GM12878 (cell line): ENCODE data around the gene MEX3D. TPM values are rescaled to one million over a fixed set of nuclear protein-coding genes. Genes with fewer than 3 reads are reported as not detected.
A peak's percentile ranks its signal among the peaks of the same experiment; 100 is the strongest.

Experiments used
- ATAC-seq: fragments of 200-7000 bp; cut with Tn5 transposase; 3 replicates; pipeline ENCODE4 v1.9.1; 2020; ENCODE audit warnings: mild to moderate bottlenecking, moderate library complexity
- BruUV-seq: library from RNA; stranded (reverse); fragments of 400-500 nt; replicated peaks from 2 replicates; lab custom pipeline; 2021; lab: Mats Ljungman, UMichigan
- CTCF ChIA-PET: fragments of 300-600 bp; sonication (Branson Sonifier 250); formaldehyde crosslinking; extraction: SDS; loops from one replicate; lab custom pipeline; 2021; ENCODE audit warnings: inconsistent platforms; lab: Yijun Ruan, JAX
- POLR2A ChIA-PET: fragments of 350-600 bp; formaldehyde crosslinking; extraction: SDS; loops from one replicate; lab custom pipeline; 2021; ENCODE audit warnings: inconsistent platforms; lab: Charles Lee
- RAD21 ChIA-PET: fragments of 300-600 bp; sonication (Branson Sonifier 250); formaldehyde crosslinking; loops from one replicate; lab custom pipeline; 2023; ENCODE audit warnings: antibody characterized with exemption; ENCODE audit not compliant: unreplicated experiment; lab: Charles Lee
- SMC1A ChIA-PET: fragments of 300-600 bp; sonication (Branson Sonifier 250); formaldehyde crosslinking; loops from one replicate; lab custom pipeline; 2023; ENCODE audit not compliant: unreplicated experiment, uncharacterized antibody; lab: Charles Lee
- DNase-seq: peaks from one replicate; pipeline ENCODE4 v3.0.0-alpha.2; 2011; ENCODE audit warnings: low read depth, low spot score
- FAIRE-seq: peaks from 3 replicates; lab custom pipeline; 2011; peaks lifted over from hg19 to GRCh38; lab: Jason Lieb, UNC
- H2AFZ ChIP-seq: 2 replicates; pipeline ENCODE4 v1.6.0; 2011; ENCODE audit warnings: low read depth, low read length, control low read depth; ENCODE audit not compliant: control insufficient read depth
- H3K27ac ChIP-seq: 2 replicates; pipeline ENCODE4 v1.5.1; 2011; ENCODE audit warnings: control low read depth; ENCODE audit not compliant: control insufficient read depth, insufficient read depth
- H3K27me3 ChIP-seq, 2 experiments: replicated peaks in 1 of 2; 2 replicates each; pipeline versions ENCODE4 v1.6.0 to v1.6.1; 2011; ENCODE audit warnings: low read length in 1 of 2; ENCODE audit not compliant: control insufficient read depth in 2 of 2, insufficient read depth in 2 of 2
- H3K36me3 ChIP-seq, 2 experiments: 2 replicates each; pipeline ENCODE4 v1.5.1; 2011; ENCODE audit warnings: low read length in 1 of 2; ENCODE audit not compliant: control insufficient read depth in 2 of 2, insufficient read depth in 2 of 2
- H3K4me1 ChIP-seq: 2 replicates; pipeline ENCODE4 v1.6.1; 2011; ENCODE audit warnings: mild to moderate bottlenecking, low read length, moderate library complexity, mixed read lengths; ENCODE audit not compliant: control insufficient read depth, insufficient read depth
- H3K4me2 ChIP-seq: 2 replicates; pipeline ENCODE4 v1.6.0; 2011; ENCODE audit warnings: control low read depth; ENCODE audit not compliant: control insufficient read depth, insufficient read depth
- H3K4me3 ChIP-seq: fragments of 200-600 bp; sonication (generic); 2 replicates; pipeline ENCODE4 v1.5.1; 2016
- H3K79me2 ChIP-seq: 2 replicates; pipeline ENCODE4 v1.6.0; 2011; ENCODE audit warnings: low read length; ENCODE audit not compliant: control insufficient read depth, insufficient read depth
- H3K9ac ChIP-seq: 2 replicates; pipeline ENCODE4 v1.8.0; 2011; ENCODE audit warnings: low read length, control low read depth, mixed read lengths; ENCODE audit not compliant: control insufficient read depth, insufficient read depth
- H3K9me3 ChIP-seq: replicated peaks from 3 replicates; pipeline ENCODE4 v1.5.1; 2011; ENCODE audit warnings: mild to moderate bottlenecking, low read length; ENCODE audit not compliant: control insufficient read depth, insufficient read depth
- H4K20me1 ChIP-seq: 2 replicates; pipeline ENCODE4 v1.6.0; 2011; ENCODE audit not compliant: control insufficient read depth, insufficient read depth
- CHD2 ChIP-seq: IDR thresholded peaks from 2 replicates; pipeline ENCODE4 v1.6.1; 2011; ENCODE audit warnings: low read depth, low read length, improper control_type of control experiment, borderline replicate concordance
- IKZF1 ChIP-seq: fragments of 450-650 bp; conservative IDR thresholded peaks from 2 replicates; pipeline ENCODE4 v1.6.1; 2017; ENCODE audit warnings: antibody characterized with exemption, mild to moderate bottlenecking
- NR2C1 ChIP-seq: fragments of 450-650 bp; IDR thresholded peaks from 2 replicates; pipeline ENCODE4 v1.6.1; 2017; ENCODE audit warnings: antibody characterized with exemption, mild to moderate bottlenecking, moderate library complexity
- PAX5 ChIP-seq: IDR thresholded peaks from 2 replicates; pipeline ENCODE4 v1.6.1; 2011; ENCODE audit warnings: low read depth, low read length, borderline replicate concordance
- POLR2A ChIP-seq: IDR thresholded peaks from 2 replicates; pipeline ENCODE4 v1.6.1; 2011; ENCODE audit warnings: low read depth, mild to moderate bottlenecking, low read length
- STAT1 ChIP-seq: fragments of 450-650 bp; conservative IDR thresholded peaks from 2 replicates; pipeline ENCODE4 v1.6.1; 2014; ENCODE audit warnings: antibody characterized with exemption, mild to moderate bottlenecking
- USF2 ChIP-seq: IDR thresholded peaks from 2 replicates; pipeline ENCODE4 v1.6.1; 2011; ENCODE audit warnings: low read depth, low read length, improper control_type of control experiment, borderline replicate concordance
- YBX1 ChIP-seq: fragments of 450-650 bp; IDR thresholded peaks from 2 replicates; pipeline ENCODE4 v1.6.1; 2016; ENCODE audit warnings: antibody characterized with exemption
- WGBS: methylation state at CpG from one replicate; pipeline ENCODE4 v1.1.6; 2016; ENCODE audit warnings: low lambda C conversion rate; ENCODE audit not compliant: insufficient replicate concordance, insufficient coverage; ENCODE audit errors: missing lambda C conversion rate; 5-methylcytosine and 5-hydroxymethylcytosine counted together
- in situ Hi-C: fragments of 300-500 bp; cut with MboI; formaldehyde crosslinking; loops from 9 replicates; pipeline ENCODE4 v1.14.3; 2018; ENCODE audit warnings: mixed read lengths
- intact Hi-C: fragments of 100-400 bp; cut with micrococcal nuclease; formaldehyde crosslinking; loops from one replicate; pipeline ENCODE4 v1.14.2; 2022; ENCODE audit not compliant: unreplicated experiment
- polyA plus RNA-seq, 11 experiments: library from polyadenylated mRNA; depleted of rRNA in 4 of 11; unstranded in 6 of 11; stranded (reverse) in 5 of 11; fragments of >200 nt; fragmentation: Nextera tagmentation in 4 of 11; fragmentation: Illumina TruSeq in 1 of 11; extraction: Ambion mirVana in 4 of 11; extraction: Trizol in 1 of 11; gene quantifications; 1 replicate in 1 of 11; 2 replicates in 10 of 11; pipeline versions ENCODE4 v1.2.1 to v1.2.3, GENCODE V29; 2011 to 2016; ENCODE audit warnings: inconsistent platforms in 2 of 11, missing spikeins in 2 of 11, low read depth in 1 of 11
- total RNA-seq, 4 experiments: library from RNA; depleted of rRNA in 3 of 4; stranded (reverse); fragments of >200 nt in 3 of 4; fragmentation: Illumina TruSeq in 1 of 4; extraction: Trizol in 1 of 4; gene quantifications; 2 replicates each; pipeline versions ENCODE4 v1.2.1 to v1.2.3, GENCODE V29; 2013 to 2021

The MEX3D gene
- total and polyA plus RNA-seq, 10 of the 15 experiments (the other 5 are each of a cell fraction or from before 2014, with no cell fraction given): 0.18 to 6.8 (median 0.81) TPM

DNA sequence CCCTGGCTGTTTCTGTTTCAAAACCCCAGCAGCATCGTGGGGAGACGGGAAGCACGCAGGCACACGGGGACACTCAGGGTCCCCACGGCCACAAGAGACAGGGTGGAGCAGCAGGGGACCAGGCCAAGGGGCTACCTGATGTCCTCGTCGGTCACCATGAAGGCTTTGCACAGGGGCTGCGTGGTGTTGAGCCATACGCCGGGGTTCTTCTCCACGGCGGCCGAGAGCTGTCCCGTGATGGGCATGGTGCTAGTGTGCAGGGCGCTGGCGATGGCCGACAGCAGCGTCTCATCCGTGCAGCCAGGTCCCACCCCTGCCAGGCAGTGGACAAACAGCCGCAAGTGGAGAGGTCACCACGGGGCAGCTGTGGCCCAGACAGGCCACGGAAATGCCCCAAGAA, 12.8 kb upstream of the MEX3D start:
- no peak for TF ChIP-seq IKZF1
- TF ChIP-seq POLR2A: 0 out of 2 replicates have a peak, but pooled peaks have one; percentile 27
- CTCF ChIA-PET: no interaction called here
- no peak overlapping the region for H2AFZ ChIP-seq
- ATAC-seq: no peak
- no peak for FAIRE-seq
- in situ Hi-C loops (no loop called here), intact Hi-C loops (no loop called here)
- H3K27me3 ChIP-seq: no peaks in the 10 kb centered on the region
- no peak overlapping the region for H3K4me3 ChIP-seq
- RAD21 ChIA-PET: no interaction called here
- H4K20me1 ChIP-seq: no peaks in the 10 kb centered on the region
- POLR2A ChIA-PET: no interaction called here
- H3K36me3 ChIP-seq: peaks cover 8 to 21% of the 10 kb centered on the region in 2 experiments
- no TSS peak for BruUV-seq
- WGBS: 97% methylated on average over 21 of the region's 22 CpGs
- H3K27ac ChIP-seq: no peak overlapping the region
- H3K4me2 ChIP-seq: no peak overlapping the region
- no peaks in the 10 kb centered on the region for H3K9me3 ChIP-seq
- SMC1A ChIA-PET: no interaction called here
- H3K4me1 ChIP-seq: no peaks in the 10 kb centered on the region
- no peak for DNase-seq
- H3K9ac ChIP-seq: no peak overlapping the region
- H3K79me2 ChIP-seq: peaks cover 6% of the 10 kb centered on the region

DNA sequence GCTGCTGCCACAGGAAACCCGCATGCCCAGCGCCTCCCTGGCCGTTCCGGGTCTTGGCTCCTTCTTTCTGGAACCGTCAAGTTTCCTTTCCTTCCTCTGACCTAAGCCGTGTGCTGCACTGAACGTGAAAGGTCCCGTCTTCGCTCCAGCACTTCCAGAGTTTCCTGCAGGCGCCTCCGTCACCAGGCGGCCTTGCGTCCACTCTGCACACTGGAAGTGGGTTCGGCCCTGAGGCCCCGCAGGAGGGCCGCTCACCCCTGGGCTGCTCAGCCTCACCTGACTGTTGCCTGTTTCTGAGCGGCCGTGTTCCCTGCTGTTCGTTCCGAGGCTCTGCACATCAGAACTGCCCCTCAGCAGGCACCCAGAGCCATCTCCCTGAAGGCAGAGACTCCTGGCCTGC, 12.3 kb upstream of the MEX3D start:
- H3K9ac ChIP-seq: no peak overlapping the region
- H4K20me1 ChIP-seq: no peaks in the 10 kb centered on the region
- POLR2A ChIA-PET: no interaction called here
- intact Hi-C loops: no loop called here
- CTCF ChIA-PET: no interaction called here
- no peaks in the 10 kb centered on the region for H3K9me3 ChIP-seq
- FAIRE-seq: no peak
- H3K27ac ChIP-seq: no peak overlapping the region
- no peak overlapping the region for H2AFZ ChIP-seq
- WGBS: 95% methylated on average over 20 of the region's 20 CpGs
- no peak overlapping the region for H3K4me3 ChIP-seq
- no peaks in the 10 kb centered on the region for H3K79me2 ChIP-seq
- H3K27me3 ChIP-seq: no peaks in the 10 kb centered on the region
- in situ Hi-C loops: no loop called here
- no peak for ATAC-seq
- DNase-seq: no peak
- H3K36me3 ChIP-seq: peaks cover 5 to 21% of the 10 kb centered on the region in 2 experiments
- no peaks in the 10 kb centered on the region for H3K4me1 ChIP-seq
- BruUV-seq: no TSS peak
- RAD21 ChIA-PET: no interaction called here
- H3K4me2 ChIP-seq: no peak overlapping the region
- SMC1A ChIA-PET: no interaction called here
- TF ChIP-seq CHD2 (no peak), PAX5 (no peak), USF2 (no peak), STAT1 (no peak), NR2C1 (no peak), YBX1 (no peak)
